Measurements from ENCODE around the gene FHIT.

The FHIT gene

DNA sequence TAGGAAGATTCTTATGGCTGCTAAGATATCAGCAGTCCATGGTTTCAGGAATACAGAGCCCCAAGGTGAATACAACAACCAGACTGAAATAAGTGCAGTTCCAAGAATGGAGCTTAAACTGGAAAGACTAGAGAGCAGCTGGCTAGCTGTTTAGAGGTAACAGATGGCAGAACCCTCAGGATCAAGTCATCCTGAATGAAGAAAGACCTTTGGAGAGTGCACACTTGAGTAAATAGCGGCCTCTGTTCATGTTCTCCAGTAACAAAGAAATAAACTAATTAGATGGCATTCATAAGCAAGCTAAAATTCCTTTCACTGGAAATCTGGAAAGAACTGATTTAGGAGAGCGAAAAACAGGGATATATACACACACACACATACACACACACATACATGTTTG lies 968.4 kb downstream of the FHIT start:
- TF ChIP-seq, protein P1, sequence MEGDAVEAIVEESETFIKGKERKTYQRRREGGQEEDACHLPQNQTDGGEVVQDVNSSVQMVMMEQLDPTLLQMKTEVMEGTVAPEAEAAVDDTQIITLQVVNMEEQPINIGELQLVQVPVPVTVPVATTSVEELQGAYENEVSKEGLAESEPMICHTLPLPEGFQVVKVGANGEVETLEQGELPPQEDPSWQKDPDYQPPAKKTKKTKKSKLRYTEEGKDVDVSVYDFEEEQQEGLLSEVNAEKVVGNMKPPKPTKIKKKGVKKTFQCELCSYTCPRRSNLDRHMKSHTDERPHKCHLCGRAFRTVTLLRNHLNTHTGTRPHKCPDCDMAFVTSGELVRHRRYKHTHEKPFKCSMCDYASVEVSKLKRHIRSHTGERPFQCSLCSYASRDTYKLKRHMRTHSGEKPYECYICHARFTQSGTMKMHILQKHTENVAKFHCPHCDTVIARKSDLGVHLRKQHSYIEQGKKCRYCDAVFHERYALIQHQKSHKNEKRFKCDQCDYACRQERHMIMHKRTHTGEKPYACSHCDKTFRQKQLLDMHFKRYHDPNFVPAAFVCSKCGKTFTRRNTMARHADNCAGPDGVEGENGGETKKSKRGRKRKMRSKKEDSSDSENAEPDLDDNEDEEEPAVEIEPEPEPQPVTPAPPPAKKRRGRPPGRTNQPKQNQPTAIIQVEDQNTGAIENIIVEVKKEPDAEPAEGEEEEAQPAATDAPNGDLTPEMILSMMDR (IDR thresholded peaks at IDR 0.05; ENCODE audit: low read depth, low read length, missing control alignments), result no peak
- no peak overlapping the region for H3K4me3 ChIP-seq (ENCODE audit: low read depth, low read length)
- DNase-seq (ENCODE audit: low read depth), result no peak

DNA sequence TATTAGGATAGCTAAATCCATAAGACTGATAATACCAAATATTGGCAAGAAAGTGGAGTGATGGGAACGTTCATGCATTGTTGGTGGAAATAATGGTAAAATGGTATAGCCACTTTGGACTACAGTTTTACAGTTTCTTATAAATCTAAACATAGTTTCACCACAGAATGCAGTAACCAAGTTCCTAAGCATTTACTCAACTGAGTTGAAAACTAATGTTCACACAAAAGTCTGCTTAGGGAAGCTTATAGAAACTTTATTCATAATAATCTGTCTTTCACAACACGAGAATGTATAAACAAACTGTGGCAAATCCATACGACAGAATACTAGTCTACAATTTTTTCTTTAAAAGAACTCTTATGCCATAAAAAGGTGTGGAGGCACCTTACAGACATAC lies 969.3 kb downstream of the FHIT start:
- TF ChIP-seq, protein P1 (IDR thresholded peaks at IDR 0.05; ENCODE audit: low read depth, low read length, missing control alignments), result no peak
- no peak overlapping the region for H3K4me3 ChIP-seq (ENCODE audit: low read depth, low read length)
- DNase-seq (ENCODE audit: low read depth), result no peak

DNA sequence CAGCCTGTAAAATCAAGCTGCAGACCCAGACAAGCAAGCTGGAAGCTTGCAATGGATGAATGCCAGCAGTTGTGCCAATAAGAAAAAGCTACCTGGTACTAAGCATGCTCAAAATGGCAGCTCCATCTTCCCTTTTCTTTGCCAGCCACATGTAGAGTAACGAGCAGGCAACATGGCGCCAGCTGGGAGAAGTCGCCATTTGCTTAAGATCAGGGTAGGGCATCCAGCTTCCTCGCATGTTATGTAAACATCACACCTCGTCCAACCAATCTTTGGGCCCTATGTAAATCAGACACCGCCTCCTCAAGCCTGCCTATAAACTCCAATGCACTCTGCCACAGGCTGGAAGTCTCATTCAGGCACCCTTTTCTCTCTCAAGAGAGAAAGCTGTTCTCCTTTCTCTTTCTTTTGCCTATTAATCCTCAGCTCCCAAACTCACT lies 973.9 kb downstream of the FHIT start:
- no peak overlapping the region for H3K4me3 ChIP-seq (ENCODE audit: low read depth, low read length)
- no peak for DNase-seq (ENCODE audit: low read depth)
- TF ChIP-seq, protein P1 (IDR thresholded peaks at IDR 0.05; ENCODE audit: low read depth, low read length, missing control alignments), result no peak

DNA sequence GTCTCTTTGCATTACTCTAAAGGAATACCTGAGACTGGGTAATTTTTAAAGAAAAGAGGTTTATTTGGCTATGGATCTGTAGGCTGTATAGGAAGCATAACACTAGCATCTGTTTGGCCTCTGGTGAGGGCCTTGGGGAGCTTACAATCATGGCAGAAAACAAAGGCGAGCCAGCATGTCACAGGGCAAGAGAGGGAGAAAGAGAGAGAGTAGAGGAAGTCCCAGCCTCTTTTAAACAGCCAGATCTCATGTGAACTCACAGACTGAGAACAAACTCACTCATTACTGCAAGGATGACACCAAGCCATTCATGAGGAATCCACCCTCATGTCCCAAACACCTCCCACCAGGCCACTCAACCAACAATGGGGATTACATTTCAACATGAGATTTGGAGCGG lies 974.6 kb downstream of the FHIT start:
- no peak for DNase-seq (ENCODE audit: low read depth)
- H3K4me3 ChIP-seq (ENCODE audit: low read depth, low read length), result no peak overlapping the region
- TF ChIP-seq, protein P1 (IDR thresholded peaks at IDR 0.05; ENCODE audit: low read depth, low read length, missing control alignments), result no peak

DNA sequence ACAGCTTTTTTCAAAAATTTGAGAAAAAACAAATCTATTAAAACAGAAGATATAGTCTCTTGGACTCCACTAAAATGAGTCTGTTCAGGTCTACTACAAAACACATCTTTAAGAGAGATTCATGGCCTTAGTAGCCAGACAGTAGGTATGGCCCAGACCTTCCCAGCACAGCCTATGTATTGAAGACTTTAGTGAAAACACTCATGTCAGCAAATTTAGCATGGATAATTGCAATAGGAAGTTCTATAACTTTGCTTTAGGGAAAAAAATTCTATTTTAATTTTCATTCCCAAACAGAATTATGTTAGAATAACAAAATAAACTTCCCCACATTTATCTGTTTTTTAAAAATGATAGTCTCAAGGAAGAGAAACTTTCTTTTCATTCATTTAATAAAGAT lies 976.6 kb downstream of the FHIT start:
- no peak for DNase-seq (ENCODE audit: low read depth)
- TF ChIP-seq, protein P1 (IDR thresholded peaks at IDR 0.05; ENCODE audit: low read depth, low read length, missing control alignments), result no peak
- H3K4me3 ChIP-seq (ENCODE audit: low read depth, low read length), result no peak overlapping the region

DNA sequence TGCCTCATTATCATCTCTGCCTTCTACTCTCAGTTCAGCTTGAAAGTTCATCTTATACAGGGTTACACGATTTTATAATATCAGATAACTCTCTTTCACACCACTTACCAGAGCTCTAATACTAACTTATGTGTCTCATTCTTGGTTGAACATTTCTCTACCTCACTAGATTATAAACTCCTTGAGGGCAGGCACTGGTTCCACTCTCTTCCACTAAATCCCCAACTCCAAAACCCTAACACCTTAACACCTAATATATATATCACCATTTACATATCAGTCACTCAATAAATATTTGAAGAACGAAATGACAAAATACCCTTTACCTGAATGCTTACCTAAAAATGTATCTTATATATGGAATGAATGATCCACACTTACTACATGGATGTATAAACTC lies 977.2 kb downstream of the FHIT start:
- TF ChIP-seq, protein P1 (IDR thresholded peaks at IDR 0.05; ENCODE audit: low read depth, low read length, missing control alignments), result no peak
- H3K4me3 ChIP-seq (ENCODE audit: low read depth, low read length), result no peak overlapping the region
- DNase-seq (ENCODE audit: low read depth), result no peak

DNA sequence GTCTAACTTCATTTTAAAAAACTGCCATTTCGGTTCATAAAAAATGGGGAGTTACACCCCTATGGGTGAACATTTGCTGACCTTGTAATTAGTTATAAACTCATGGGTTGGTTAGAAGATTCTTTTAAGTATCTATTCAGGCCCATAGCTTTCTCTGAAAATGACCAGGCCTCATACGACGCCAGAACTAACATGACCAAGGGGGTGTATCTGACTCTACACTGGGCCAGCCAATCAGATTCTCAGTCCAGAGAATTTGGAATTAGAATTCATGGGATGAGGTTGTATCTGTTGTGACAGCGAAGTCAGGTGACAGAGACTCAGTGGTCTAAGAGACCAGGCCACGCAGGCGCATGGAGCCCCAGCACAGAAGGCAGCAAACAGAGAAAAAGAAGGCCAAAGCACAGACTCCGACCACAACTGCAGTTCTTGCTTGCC lies 981.4 kb downstream of the FHIT start:
- DNase-seq (ENCODE audit: low read depth), result no peak
- H3K4me3 ChIP-seq (ENCODE audit: low read depth, low read length), result no peak overlapping the region
- TF ChIP-seq, protein P1 (IDR thresholded peaks at IDR 0.05; ENCODE audit: low read depth, low read length, missing control alignments), result no peak
